HG03442 (cell line): Measurements from ENCODE around the gene TAF6L.
A peak's percentile ranks its signal among the peaks of the same experiment; 100 is the strongest.
"Not testable (repeated sequence)": the region's sequence is repeated elsewhere in the genome, so short reads cannot be mapped to it uniquely, and the experiment has no call there.

Experiments used
- ATAC-seq: cut with Tn5 transposase; IDR thresholded peaks from one replicate; pipeline ENCODE4 v1.9.1; 2021; ENCODE audit warnings: mild to moderate bottlenecking, moderate library complexity; ENCODE audit not compliant: unreplicated experiment

Gene TAF6L

GRCh38 chr11:62757846-62758788 lies 13.1 kb upstream of the TAF6L start:
- ATAC-seq: no peak

DNA sequence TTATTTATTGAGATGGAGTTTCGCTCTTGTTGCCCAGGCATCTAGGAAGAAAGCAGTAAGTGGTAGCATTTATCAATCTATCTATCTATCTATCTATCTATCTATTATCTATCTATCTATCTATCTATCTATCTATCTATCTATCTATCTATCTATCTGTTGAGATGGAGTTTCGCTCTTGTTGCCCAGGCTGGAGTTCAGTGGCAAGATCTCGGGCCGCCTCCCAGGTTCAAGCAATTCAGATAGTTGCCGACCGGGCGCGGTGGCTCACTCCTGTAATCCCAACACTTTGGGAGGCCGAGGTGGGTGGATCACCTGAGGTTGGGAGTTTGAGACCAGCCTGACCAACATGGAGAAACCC lies 10.3 kb upstream of the TAF6L start:
- not testable (repeated sequence) for ATAC-seq

GRCh38 chr11:62770778-62771143 lies 435 bp upstream of the TAF6L start:
- ATAC-seq: peak; percentile 3

- ATAC-seq: no peak
Measured at GRCh38 chr11:62774407-62774806, 3.2 kb downstream of the TAF6L start.

GRCh38 chr11:62775646-62776045 lies 4.5 kb downstream of the TAF6L start:
- no peak for ATAC-seq

GRCh38 chr11:62777389-62777788 lies 6.2 kb downstream of the TAF6L start:
- no peak for ATAC-seq

GRCh38 chr11:62778441-62778840 lies 7.2 kb downstream of the TAF6L start:
- no peak for ATAC-seq

GRCh38 chr11:62782753-62783152 lies 11.6 kb downstream of the TAF6L start:
- ATAC-seq: no peak

- peak; percentile 59 for ATAC-seq
Measured at GRCh38 chr11:62786318-62787004, 15.3 kb downstream of the TAF6L start.

- ATAC-seq: peak; percentile 65
Measured at GRCh38 chr11:62787005-62787759, 16.0 kb downstream of the TAF6L start, which contains the start of gene TMEM179B. TSS of gene TMEM179B (plus strand) at chr11:62787402. CDS start at chr11:62787432, 30 bp downstream.

DNA sequence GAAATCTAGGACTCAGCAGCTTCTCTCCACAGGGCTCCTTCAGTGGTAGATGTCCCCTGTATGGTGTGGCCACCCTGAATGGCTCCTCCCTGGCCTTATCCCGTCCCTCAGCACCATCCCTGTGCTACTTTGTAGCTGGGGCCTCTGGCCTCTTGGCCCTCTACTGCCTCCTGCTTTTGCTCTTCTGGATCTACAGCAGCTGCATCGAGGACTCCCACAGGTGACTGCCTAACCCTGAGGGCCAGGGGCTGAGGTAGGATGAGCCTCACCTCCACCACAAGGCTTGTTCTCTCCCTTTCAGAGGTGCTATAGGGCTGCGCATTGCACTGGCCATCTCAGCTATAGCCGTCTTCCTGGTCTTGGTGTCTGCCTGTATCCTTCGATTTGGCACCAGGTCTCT lies 17.8 kb downstream of the TAF6L start:
- ATAC-seq: no peak

DNA sequence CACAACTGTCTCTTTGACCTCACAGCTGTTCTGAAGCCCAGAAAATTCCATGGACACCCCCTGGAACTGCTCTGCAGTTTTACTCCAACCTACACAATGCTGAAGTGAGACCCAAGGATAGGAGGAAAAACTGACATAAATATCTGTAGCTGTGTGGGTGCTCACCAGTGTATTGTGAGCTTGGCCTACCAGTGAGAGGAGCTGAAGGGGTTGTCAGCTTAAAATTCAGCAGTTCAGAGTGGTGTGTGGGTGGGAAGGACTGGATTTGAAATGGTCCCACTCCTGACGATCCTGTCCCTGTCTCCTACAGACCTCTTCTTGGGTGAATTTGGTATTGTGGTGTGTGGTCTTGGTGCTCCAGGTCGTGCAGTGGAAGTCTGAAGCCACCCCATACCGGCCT lies 18.4 kb downstream of the TAF6L start:
- no peak for ATAC-seq

DNA sequence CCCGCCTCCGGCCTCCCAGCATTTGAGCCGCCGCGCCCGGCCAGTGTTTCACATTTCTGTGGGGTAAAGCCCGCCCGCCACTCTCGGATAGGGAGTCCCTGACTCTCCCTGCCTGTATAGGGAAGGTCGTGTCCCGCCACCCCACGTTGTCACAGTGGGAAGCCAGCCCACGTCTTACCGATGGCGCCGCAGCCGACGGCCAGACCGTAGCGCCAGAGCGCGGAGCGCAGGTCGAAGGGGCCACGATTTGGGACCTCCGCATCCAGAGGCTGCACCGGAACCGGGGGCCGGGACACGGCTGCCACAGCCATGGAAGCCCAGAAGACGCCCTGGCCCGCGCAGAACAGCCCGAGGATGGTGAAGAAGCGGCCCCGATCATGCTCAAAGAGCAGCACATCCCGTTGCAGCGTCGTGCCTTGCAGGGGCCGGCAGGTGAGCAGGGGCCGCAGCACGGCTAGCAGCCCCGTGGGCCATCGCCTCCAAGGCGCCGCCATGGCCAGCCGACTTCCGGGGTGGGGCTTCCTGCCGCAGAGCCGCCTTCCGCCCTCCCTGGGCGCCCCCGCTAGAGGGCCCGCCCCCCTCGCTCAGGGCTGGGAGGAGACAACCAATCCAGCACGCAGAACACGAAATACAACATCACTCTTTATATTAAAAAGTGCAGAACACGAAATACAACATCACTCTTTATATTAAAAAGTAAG lies 20.5 kb downstream of the TAF6L start, which contains the start of gene TMEM223:
Gene TMEM223, minus strand, starts transcription at position 506 of the 701 bp plus-strand sequence. Its CDS starts 12 bp downstream, at position 494.
- peak; percentile 54 for ATAC-seq

DNA sequence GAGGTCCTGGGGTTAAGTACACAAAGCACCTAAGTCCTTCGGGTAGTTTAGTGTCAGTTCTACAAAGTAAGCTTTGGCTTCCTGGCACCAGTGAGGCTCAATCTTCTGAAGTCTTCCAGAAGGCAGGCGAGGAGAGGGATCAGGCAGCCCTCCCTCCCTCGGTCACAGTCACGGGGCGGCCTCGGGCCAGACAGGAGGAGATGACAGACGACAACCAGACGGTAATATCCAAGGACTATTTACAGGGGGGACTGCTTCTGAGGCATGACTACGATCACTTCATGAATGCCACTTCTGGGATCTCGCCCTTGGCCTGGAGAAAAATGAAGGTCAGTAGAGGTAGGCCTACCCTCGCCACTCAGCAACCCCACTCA lies 21.0 kb downstream of the TAF6L start:
- ATAC-seq: no peak

- ATAC-seq: no peak
Measured at GRCh38 chr11:62794201-62794775, 23.1 kb downstream of the TAF6L start.

DNA sequence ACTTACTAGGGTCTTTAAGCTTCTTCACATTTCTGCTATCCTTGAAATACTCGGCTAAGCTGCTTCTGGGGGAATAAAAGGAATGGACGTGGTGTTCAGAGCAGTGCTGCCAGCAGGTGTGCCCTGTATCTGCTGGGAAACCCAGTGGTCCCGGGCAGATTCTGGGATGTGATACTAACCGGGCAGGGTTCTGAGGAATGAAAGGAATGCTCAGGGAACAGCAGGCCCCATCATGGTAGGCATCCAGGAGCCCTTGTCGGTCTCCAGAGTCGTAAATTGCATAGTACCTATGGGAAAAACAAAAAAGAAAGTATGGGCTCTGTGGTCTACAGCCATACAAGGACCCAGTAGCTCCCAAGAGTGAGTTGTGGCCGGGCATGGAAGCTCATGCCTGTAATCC lies 25.1 kb downstream of the TAF6L start:
- no peak for ATAC-seq

DNA sequence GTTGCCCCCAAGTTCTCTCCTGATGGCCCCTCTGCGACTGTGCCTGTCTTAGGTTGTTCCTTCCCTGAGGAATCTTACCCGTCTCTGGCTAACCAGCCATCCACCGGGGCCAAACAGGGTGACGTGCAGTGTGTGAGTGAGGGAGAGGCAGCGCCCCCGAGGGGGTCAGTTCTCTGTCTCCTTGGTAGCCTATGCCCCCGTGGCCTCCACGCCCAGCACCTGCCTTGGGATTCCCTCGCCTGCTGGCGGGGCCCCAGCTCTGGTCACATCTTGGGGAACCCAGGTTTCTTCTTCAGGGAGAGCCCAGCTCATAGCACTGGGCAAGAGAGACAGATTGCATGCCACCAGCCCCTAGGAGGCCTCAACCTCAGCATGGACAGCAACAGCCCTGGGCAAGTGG lies 28.3 kb downstream of the TAF6L start:
- no peak for ATAC-seq

- no peak for ATAC-seq
Measured at GRCh38 chr11:62801071-62801470, 29.9 kb downstream of the TAF6L start.

- ATAC-seq: no peak
Measured at GRCh38 chr11:62804310-62805075, 33.3 kb downstream of the TAF6L start.
